NCI-H69 (cell line): ENCODE results near the gene FAM114A2.

Experiments used
- DNase-seq: peaks from one replicate; lab custom pipeline; 2025; lab: John Stamatoyannopoulos, UW

Gene FAM114A2

DNA sequence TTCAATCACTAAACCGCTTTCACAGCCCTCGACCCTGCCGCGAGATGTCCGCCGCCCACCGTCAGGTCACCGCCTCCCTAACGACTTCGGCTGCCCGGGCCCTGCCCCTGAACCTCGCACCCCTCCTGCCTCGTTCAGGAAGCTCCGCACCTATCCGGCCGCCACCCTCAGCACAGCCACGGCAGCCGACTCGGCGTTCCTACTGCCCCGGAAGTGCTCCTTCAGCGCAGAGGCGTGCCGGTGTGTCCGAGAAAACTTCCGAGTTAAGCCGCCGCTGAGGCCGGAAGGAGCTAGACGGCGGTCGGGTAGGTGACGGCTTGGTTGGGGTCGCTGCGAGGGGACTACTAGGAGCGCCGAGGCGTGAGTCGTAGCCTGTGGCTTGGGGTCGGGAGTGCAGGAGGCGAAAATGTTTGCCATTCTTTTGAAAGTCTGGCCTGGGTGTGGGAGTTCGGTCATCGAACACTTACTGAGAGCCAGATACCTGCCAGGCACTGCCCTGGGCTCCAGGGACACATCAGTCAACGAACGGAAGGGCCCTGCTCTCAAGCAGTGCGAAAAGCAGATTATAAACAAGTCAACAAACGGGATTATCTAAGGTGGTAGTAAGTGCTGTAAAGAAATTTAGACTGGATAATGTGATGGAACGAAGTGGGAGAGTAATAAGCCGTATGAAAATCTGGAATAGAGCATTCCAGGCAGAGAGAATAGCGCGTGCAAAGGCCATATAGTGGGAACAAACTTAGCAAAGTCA lies at the start of gene FAM114A2, which contains the start of gene MFAP3:
FAM114A2 (minus strand) TSS at position 204 of the 751 bp plus-strand sequence. CDS start 3,957 bp downstream, outside the sequence.
MFAP3 (plus strand) TSS at position 261 of the 751 bp plus-strand sequence. CDS start 10,756 bp downstream, outside the sequence.
- DNase-seq: peak; percentile 97

DNA sequence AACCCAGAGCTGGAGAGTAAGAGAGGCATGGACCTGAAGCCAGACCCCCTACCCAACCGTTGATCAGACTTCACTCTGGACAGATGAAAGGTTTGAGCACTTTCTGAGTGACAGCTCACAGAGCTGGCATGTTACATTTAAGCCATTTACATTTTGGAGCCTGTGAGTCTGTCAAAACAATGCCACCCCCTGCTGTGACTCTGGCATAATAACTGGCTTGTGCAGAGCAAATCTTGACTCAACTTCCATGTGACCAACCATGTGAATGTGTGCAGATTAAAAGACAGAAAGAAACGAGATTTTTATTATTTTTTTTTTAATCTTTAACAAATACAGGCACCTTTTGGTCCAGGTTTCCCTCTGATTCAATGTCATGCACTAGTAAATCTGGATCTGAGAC lies 48.5 kb upstream of the FAM114A2 start:
- peak; percentile 88 for DNase-seq

DNA sequence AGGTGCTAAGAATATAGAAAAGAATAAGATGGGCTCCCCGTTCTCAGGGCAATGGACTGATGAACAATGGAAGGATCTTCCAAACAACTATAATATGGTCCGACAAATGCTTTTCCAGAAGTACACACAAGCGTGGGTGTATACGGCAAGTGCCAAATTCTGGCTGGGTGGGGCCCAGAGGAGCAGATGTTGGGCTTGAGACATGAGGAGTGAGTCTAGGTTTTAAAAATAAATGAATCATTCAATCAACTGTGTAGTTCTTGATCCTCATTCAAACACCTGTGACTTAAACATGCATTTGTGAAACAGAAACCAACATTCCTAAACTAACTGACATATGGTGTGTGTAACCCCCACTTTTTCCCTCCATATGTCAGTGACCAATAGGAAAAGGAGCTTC lies 47.9 kb upstream of the FAM114A2 start:
- DNase-seq: peak; percentile 59

DNA sequence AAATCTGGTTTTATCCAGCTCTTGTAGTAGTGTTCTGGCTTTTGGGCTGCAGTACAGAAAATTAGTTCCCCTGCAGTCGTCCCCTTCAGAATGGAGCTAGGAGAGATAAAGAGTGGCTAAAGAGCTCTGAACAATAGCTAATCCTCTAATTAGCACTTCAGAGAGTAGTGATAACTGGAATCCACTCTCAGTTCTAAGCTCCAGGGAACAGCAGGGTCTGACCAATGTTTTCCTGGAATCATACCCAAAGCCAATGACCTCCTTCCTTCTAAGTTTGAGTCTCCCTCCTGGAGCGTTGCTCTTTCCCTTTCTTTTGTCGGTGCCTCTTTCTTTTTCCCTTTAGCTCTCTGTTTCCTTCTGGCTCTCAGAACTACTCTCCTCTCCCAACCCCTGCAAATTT lies 47.4 kb upstream of the FAM114A2 start:
- DNase-seq: peak; percentile 11

DNA sequence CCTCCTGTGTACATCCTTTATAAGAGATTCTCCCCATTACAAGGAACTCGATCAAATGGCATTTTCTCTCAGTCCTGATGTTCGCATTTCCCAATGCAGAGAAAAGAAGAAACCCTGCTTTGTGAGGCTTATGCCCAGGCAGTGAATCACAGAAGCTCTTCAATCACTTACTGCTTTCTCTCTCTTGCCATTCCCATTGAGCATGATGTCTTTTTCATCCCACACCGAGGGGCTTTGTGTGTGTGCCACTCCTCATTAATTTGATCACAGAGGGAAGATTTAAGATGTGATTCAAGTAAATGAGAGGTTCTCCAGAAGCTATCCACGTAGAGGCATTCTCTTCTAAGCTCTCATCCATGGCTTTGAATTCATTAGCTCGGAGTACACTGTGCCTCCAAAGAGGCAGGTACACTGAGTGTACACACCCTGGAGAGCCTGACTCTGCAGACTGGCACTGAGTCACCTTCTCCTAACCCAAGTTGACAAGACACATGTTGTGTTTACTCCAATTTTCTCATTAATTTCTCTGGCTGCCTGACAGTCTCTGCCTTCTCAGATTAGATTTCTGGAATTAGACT lies 45.4 kb upstream of the FAM114A2 start:
- peak; percentile 8 for DNase-seq

DNA sequence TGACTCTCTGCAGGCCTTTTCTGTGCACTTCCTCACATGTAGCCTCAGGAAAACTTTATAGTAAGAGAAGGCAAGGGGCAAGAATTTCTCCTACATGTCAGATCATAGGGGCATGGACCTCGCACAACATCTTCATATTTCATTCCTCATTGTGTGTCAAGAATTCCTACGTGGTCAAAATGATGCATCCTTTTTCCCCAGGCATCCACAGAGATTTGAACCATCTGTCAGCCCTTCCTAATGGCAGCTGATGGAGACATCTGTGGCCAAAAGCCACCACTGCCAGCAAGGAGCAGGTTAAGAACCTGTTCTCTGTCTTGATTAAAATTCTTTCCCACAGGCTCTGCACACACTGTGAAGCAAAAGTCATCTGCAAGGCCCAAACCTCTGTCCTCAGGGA lies 42.5 kb upstream of the FAM114A2 start:
- DNase-seq: peak; percentile 6

DNA sequence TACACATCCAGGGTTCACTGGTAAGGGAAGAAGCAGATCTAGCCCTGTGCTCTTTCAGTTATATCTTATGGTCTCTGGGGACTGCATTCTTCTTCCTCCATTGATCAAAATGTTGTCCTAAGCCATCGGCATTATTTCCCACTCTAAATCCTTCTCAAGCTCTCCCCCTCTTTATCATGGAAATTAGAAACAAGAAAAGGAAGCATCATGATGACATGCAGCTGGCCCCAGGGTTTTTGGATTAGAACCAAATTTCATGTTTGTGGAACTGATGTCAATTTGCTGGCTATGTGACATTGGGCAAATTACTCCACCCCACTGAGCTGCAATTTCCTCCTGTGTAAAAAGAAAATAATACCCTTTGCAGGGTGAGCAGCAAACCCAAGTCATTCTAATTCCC lies 39.6 kb upstream of the FAM114A2 start:
- DNase-seq: peak; percentile 97

DNA sequence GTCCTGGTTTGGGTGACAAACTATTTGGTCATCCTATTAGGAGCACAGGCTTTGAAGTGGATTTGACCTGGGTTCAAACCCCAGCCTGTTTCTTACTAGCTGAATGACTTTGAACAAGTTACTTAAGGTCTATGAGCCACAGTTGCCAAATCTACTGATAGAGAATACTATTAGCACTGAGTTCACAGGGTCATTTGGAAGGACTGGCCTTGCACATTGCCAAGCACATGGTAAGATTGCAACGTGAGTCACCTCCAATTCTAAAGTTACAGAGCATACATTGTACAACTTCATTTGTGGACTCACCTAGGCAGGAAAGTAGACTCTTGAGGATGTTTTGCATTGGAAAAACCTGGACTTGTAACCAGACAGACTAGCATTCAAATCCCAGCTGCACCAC lies 39.0 kb upstream of the FAM114A2 start:
- peak; percentile 49 for DNase-seq

DNA sequence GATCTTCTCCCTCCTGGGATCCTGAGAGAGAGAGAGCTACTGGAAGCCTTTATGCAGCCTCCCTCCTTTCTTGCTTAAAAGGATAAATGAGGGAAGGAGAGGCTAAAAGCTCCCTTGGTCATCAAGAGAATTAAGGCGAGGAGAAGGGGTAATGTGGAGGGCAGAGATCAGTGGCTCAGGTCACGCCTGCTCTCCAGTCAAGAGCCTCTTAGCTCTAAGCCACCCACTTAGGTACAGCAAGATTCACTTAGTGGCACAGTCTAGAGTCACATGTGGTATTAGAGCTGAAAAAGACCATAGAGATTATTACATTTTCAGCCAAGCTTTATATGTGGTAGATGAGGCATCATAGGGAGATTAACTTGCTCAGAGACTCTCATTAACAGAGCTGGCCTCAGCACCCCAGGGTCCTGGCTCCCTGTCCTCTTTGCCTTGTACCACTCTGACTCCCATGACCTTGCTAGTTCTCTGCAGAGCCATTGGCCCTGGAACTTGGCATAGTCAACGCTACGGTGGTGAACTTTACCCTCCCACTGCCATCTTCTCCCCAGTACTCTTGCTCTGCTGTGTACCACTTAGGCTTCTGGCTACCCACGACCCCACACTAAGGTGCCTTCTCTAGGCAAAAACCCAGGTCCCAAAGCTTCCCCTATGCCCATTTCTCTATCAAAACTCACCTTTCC lies 37.7 kb upstream of the FAM114A2 start:
- no peak for DNase-seq

DNA sequence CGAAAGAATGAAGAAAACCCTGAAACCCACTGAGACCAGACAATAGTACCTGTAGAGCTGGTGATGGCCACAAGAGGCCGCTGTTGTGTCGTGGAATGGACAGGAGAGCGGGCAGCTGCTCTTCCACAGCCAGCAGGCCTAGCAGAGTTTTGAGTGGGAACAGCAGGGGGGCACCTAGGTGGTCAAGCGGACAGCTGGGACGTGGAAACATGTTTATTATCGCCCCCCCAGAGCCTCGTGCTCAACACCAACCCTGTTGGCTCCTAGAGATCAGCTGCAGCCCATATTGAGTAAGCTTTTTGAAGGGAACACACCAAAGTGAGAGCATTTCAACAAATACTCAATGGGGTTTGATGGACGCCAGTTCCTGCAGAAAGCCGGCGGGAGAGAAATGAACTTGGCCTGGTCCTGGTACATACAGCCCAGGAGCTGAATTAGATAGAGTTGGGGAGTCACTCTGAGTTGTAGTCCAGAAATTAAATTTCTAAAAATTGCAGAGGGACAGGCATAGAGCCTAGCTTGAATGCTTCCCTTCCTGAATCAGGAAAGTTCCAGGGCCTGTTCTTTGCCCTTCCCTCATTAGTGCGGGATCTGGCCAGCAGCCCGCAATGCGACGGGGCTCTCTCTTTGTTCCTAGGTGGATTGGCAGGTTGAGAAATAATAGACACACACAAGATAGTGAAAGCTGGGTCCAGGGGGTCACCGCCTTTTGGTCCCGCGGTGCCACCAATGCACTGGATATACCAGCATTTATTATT lies 33.9 kb upstream of the FAM114A2 start:
- DNase-seq: peak; percentile 76

DNA sequence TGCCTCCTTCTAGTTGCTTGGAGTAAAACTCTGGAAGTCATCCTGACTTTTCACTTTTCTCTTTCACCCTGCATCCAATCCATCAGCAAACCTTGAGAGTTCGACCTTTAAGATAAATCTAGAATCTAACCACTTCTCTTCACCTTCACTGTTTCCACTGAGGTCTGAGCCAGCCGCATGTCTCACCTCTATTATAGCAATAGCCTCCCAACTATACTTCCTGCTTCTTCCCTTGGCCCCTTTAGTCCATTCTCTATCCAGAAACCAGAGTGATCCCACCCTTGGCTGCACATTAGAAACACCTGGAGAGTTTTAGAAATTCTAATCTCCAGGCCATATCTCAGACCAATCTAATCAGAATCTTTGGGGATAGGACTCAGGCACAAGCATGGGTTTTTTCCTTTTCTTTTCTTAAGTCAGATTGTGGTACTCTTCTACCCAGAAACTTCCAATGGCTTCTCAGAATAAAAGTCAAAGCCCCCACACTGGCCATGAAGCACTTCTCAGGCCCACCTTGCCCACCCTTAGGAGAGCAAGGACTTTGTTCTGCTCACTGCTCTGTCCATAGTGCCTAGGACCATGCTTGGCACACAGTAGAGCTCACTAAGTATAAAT lies 33.2 kb upstream of the FAM114A2 start:
- no peak for DNase-seq

DNA sequence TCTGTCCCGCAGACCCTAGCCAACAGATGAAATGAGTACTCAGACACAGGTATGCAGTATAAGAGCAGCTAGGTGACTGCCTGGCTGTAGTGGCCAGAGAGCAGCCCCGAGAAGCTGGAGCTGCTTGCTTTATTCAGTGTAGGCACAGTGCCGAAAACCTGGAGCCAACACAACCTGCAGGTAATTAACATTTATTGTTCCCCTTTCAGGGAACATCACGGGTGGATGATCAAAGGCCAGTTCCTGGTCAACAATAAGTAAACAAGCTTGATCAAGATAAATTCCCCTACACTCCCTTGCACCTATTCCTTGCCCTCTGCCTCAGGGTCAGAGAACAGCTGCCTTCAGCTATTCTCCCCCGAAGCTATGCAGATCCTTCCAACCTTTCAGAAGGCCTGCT lies 31.1 kb upstream of the FAM114A2 start:
- DNase-seq: peak; percentile 41

DNA sequence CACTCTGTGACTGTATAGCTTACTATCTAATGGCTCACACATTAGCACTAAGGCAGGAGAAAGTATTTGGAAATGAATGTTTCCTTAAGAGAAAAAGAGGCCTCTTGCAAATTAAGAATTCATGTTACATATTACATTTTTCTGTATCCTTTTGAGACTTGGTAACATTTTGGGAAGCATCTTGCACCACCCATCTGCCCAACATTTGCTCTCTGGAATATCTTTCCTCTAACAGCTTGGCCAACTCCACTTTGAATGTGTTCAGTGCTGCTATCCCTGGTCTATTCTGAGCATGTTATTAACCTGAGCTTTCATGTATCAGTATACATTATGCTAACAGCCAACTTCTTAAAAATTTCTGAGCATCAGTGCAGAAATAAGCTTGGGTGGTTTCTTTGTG lies 27.3 kb upstream of the FAM114A2 start:
- DNase-seq: no peak

DNA sequence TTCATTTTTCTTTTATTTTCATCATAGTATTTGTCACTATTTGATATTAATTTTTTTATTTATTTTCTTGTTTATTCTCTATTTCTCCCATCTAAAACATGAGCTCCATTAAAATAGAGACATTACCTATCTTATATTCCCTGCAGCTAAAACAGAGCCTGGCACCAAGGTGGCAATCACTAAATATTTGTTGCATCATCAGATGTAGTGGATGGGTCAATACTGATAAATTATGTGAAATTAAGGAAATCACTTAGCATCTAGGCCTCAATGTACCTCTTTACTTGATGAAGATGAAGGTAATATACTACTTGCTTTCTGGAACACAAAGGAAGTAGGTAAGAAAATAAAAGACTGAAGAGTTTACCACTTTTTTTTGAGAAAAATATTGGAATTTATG lies 24.7 kb upstream of the FAM114A2 start:
- DNase-seq: no peak

DNA sequence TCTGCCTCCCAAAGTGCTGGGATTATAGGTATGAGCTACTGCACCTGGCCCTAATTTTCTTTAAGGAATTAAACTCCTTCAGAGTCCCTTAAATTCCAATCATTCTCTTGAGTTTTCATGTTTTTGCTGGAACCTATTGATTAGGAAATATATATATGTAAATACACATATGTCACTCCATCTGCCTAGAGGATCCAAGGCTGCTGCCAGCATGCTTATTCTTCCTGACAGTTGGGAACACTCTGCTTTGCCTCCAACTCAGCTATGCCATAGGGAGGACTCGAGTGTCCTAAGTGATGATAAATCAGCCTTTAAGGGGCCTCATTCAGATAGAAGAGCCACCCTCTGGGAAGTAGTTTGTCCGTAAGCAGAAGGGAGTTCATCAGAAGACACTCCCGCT lies 21.9 kb upstream of the FAM114A2 start:
- no peak for DNase-seq

DNA sequence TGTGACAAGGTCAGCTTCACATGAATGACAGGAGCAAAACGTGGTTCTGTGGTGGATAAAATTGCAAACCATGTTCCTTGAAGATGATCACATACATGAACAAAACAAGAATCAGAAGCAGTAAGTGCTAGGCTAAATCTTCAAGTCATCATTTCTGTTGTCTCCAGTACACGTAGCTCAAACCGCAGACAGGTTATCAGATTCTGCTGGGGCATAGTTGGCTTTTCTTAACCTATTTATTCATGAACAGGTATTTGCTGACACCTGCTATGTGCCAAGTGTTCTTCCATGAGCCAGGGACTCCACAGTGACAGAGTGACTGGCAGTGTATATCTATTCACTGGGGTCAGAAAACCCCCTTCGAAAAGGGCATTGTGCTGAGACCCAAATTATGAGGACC lies 20.9 kb upstream of the FAM114A2 start:
- DNase-seq: no peak

DNA sequence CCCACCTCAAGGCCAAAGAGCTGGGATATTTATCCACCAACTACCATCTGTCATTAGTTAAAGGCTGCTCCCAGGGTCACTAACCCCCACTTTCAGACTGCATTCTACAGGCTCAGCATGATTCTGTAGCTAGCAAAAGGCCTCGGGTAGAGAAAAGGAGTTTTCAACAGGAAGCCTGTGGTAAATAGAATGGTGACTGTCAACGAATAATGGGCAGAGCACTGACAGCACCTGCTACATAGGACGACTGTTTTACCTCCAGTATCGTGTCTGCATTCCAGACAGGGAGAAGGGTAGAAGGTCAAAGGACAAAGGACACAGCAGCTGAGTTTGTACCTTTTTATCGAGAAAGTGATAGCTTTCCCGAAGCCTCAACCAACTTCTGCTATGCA lies 20.3 kb upstream of the FAM114A2 start:
- DNase-seq: no peak

DNA sequence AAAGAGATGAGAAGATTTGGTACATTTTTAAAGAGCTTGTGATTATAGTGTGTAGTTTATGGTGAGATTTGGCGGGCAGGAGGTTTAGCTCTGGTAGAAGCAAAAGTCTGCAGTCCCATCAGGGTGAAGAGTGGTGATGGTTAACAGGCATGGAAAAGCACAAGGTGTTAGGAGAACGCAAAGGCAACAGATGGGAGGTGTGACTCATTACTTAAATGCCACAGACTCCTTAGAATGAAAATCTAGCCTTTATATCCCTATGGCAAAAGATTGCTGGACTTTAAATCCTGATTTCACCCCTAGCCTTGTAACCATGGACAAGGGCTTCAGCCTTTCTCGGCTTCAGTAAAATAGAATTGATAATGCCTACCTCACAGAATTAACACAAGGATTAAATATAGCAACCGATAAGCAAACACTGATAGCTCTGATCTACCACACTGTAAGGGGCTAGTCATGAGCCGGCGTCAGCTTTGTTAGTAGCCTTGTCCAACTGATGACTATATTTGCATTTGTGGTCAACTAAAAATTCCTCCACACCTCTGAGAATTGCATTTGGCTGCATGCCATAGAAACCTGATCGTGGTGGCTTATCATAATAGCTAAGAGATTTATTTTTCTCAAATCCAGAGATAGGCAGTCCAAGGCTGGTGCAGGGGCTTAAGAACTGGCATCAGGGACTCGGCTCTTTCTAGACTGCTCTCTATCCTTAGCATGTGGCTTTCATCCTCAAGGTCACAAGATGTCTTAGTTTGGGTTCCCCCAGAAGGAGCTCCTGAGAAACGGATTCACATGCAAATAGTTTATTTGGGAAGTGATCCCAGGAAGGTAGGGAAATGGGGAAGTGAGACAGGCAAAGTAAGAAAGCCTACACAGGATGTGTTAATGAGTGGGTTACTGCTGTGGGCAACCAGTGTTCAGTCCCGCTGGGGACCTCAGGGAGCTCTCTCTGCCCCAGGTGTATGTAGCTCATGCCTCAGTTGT lies 19.6 kb upstream of the FAM114A2 start:
- peak; percentile 17 for DNase-seq

DNA sequence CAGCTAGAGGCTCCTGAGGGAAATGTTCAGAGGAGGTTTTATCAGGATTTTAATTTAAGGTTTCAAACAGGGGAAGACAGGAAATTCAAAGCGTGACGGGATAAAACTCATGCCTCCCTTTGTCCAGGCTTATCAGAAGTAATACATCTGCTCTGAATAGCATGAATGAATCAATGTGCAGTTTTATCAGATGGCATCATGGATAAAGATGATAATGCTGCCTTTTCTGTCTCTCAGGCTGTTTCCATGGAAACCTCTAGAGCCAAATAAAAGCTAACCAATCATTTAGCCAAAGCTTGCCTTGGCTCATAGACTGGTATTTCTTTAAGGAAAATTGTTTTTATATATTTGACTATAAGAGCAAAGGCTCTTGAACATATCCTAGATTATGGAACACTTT lies 16.5 kb upstream of the FAM114A2 start:
- DNase-seq: no peak

DNA sequence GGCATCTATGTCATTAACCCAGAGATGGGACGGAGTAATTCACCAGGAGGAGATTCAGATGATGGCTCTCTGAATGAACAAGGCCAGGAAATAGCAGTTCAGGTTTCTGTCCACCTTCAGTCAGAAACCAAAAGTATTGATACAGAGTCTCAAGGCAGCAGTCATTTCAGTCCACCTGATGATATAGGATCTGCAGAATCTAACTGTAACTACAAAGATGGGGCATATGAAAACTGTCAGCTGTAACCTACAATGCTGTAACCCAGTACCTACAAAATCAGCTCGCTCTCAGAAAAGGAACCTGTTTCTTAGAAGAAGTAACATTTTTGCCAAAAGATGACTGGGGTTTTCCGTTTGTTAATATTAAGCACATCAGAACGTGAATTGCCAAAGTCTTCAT lies 14.8 kb upstream of the FAM114A2 start:
- no peak for DNase-seq

DNA sequence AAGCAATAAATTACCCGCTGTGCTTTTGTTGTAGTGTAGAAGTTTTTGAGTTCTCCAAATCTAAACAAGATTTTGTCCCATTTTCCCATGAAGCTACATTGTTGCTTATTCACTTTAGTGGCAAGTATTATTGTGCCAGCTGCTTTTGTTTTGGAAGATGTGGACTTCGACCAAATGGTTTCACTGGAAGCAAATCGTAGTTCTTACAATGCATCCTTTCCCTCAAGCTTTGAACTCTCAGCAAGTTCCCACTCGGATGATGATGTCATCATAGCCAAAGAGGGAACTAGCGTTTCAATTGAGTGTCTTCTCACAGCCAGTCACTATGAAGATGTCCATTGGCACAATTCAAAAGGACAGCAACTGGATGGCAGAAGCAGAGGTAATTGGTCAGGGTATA lies 10.9 kb upstream of the FAM114A2 start:
- no peak for DNase-seq
